Mesothelial cell of epicardium (in vitro differentiated cells): Measurements from ENCODE around the gene RYR3. TPM values are rescaled to one million over a fixed set of nuclear protein-coding genes. Genes with fewer than 3 reads are reported as not detected.

Experiments
- DNase-seq, 2 experiments: peaks; one replicate each; pipeline ENCODE4 v3.0.0; 2021; ENCODE audit warnings: low spot score in 2 of 2; ENCODE audit not compliant: unreplicated experiment in 2 of 2
- H3K27ac Mint-ChIP-seq: 2 replicates; pipeline ENCODE4 v1.8.0; 2021; ENCODE audit warnings: mixed read lengths
- H3K27me3 Mint-ChIP-seq: 2 replicates; pipeline ENCODE4 v1.8.0; 2021; ENCODE audit warnings: low read depth, mixed read lengths
- H3K36me3 Mint-ChIP-seq: 2 replicates; pipeline ENCODE4 v1.8.0; 2021; ENCODE audit warnings: mixed read lengths
- H3K4me1 Mint-ChIP-seq: 2 replicates; pipeline ENCODE4 v1.8.0; 2021; ENCODE audit warnings: mixed read lengths
- H3K4me3 Mint-ChIP-seq: 2 replicates; pipeline ENCODE4 v1.8.0; 2021; ENCODE audit warnings: mild to moderate bottlenecking, moderate library complexity, mixed read lengths
- H3K9me3 Mint-ChIP-seq: 2 replicates; pipeline ENCODE4 v1.8.0; 2021; ENCODE audit warnings: mixed read lengths
- CTCF ChIP-seq: fragments of 200-600 bp; sonication (generic); IDR thresholded peaks from one replicate; pipeline ENCODE4 v1.5.0; 2021; ENCODE audit warnings: antibody characterized with exemption; ENCODE audit not compliant: unreplicated experiment
- total RNA-seq: library from RNA; stranded (reverse); gene quantifications from 3 replicates; pipeline ENCODE4 v1.2.1, GENCODE V29; 2021

Gene RYR3
- total RNA-seq, 1 donor from 2014 or later: 3.8 TPM

GRCh38 chr15:33430577-33430976 lies 119.8 kb downstream of the RYR3 start:
- Mint-ChIP-seq H3K27me3 (no peaks in the 10 kb centered on the region), H3K27ac (no peak overlapping the region), H3K36me3 (no peaks in the 10 kb centered on the region), H3K4me3 (no peak overlapping the region), H3K9me3 (peaks cover 11% of the 10 kb centered on the region), H3K4me1 (peaks cover 23% of the 10 kb centered on the region)
- no peak for TF ChIP-seq CTCF
- no peak for DNase-seq

GRCh38 chr15:33433821-33434220 lies 123.1 kb downstream of the RYR3 start:
- Mint-ChIP-seq H3K27me3 (no peaks in the 10 kb centered on the region), H3K4me3 (no peak overlapping the region), H3K4me1 (peaks cover 24% of the 10 kb centered on the region), H3K9me3 (peaks cover 15% of the 10 kb centered on the region), H3K27ac (no peak overlapping the region), H3K36me3 (no peaks in the 10 kb centered on the region)
- no peak for TF ChIP-seq CTCF
- DNase-seq: no peak

- no peak for DNase-seq
- H3K9me3 Mint-ChIP-seq: peaks cover 15% of the 10 kb centered on the region
- H3K27me3 Mint-ChIP-seq: no peaks in the 10 kb centered on the region
- peaks cover 9% of the 10 kb centered on the region for H3K4me1 Mint-ChIP-seq
- no peak overlapping the region for H3K4me3 Mint-ChIP-seq
- no peak overlapping the region for H3K27ac Mint-ChIP-seq
- no peaks in the 10 kb centered on the region for H3K36me3 Mint-ChIP-seq
- TF ChIP-seq CTCF: no peak
Measured at GRCh38 chr15:33438396-33438795, 127.6 kb downstream of the RYR3 start.

- Mint-ChIP-seq H3K27ac (no peak overlapping the region), H3K27me3 (no peaks in the 10 kb centered on the region), H3K4me3 (no peak overlapping the region), H3K36me3 (no peaks in the 10 kb centered on the region), H3K9me3 (peaks cover under 1% of the 10 kb centered on the region), H3K4me1 (peaks cover 13% of the 10 kb centered on the region)
- TF ChIP-seq CTCF: no peak
- no peak for DNase-seq
Measured at GRCh38 chr15:33440900-33441299, 130.1 kb downstream of the RYR3 start.

- H3K27ac Mint-ChIP-seq: no peak overlapping the region
- H3K4me1 Mint-ChIP-seq: peaks cover 13% of the 10 kb centered on the region
- no peaks in the 10 kb centered on the region for H3K27me3 Mint-ChIP-seq
- H3K9me3 Mint-ChIP-seq: no peaks in the 10 kb centered on the region
- no peaks in the 10 kb centered on the region for H3K36me3 Mint-ChIP-seq
- DNase-seq: no peak
- H3K4me3 Mint-ChIP-seq: no peak overlapping the region
- TF ChIP-seq CTCF: no peak
Measured at GRCh38 chr15:33442449-33442848, 131.7 kb downstream of the RYR3 start.

GRCh38 chr15:33443708-33444107 lies 132.9 kb downstream of the RYR3 start:
- Mint-ChIP-seq H3K4me1 (peaks cover 20% of the 10 kb centered on the region), H3K36me3 (no peaks in the 10 kb centered on the region), H3K27ac (no peak overlapping the region), H3K9me3 (no peaks in the 10 kb centered on the region), H3K4me3 (no peak overlapping the region), H3K27me3 (no peaks in the 10 kb centered on the region)
- no peak for DNase-seq
- TF ChIP-seq CTCF: no peak
